Measurements from ENCODE around the gene SAMD10.

- TF ChIP-seq CTCF (IDR thresholded peaks at IDR 0.05; ENCODE audit: poor library complexity) (no peak), EZH2 (IDR thresholded peaks at IDR 0.05; ENCODE audit: borderline replicate concordance) (no peak)
Measured at GRCh38 chr20:64011366-64011779, 31.9 kb upstream of the SAMD10 start.

Measured in hepatocyte (in vitro differentiated cells).